Hepatic stellate cell (primary cell): Measurements from ENCODE around the gene BCHE.
"Not testable (repeated sequence)": the region's sequence is repeated elsewhere in the genome, so short reads cannot be mapped to it uniquely, and the experiment has no call there.

ENCODE experiments used
- DNase-seq: peaks from one replicate; pipeline ENCODE4 v3.0.0; 2011; ENCODE audit warnings: low spot score

The BCHE gene

GRCh38 chr3:165816209-165816608 is 21.0 kb downstream of the BCHE start:
- DNase-seq, result no peak

GRCh38 chr3:165815682-165816081 is 21.5 kb downstream of the BCHE start:
- DNase-seq, result no peak

- DNase-seq, result no peak
Observed at GRCh38 chr3:165814380-165814779, 22.8 kb downstream of the BCHE start.

- not testable (repeated sequence) for DNase-seq
Observed at GRCh38 chr3:165807937-165808336, 29.3 kb downstream of the BCHE start.

- DNase-seq, result no peak
Observed at GRCh38 chr3:165805946-165806561, 31.2 kb downstream of the BCHE start.

GRCh38 chr3:165803471-165803870 is 33.8 kb downstream of the BCHE start:
- DNase-seq, result no peak

GRCh38 chr3:165800970-165801369 is 36.3 kb downstream of the BCHE start:
- DNase-seq, result no peak

GRCh38 chr3:165799026-165799425 is 38.2 kb downstream of the BCHE start:
- no peak for DNase-seq

GRCh38 chr3:165797551-165797950 is 39.7 kb downstream of the BCHE start:
- DNase-seq, result no peak

- DNase-seq, result no peak
Observed at GRCh38 chr3:165796701-165797100, 40.5 kb downstream of the BCHE start.

GRCh38 chr3:165788531-165788930 is 48.7 kb downstream of the BCHE start:
- no peak for DNase-seq

GRCh38 chr3:165786013-165786412 is 51.2 kb downstream of the BCHE start:
- no peak for DNase-seq

GRCh38 chr3:165784337-165784736 is 52.9 kb downstream of the BCHE start:
- no peak for DNase-seq

GRCh38 chr3:165783383-165783782 is 53.8 kb downstream of the BCHE start:
- no peak for DNase-seq

- no peak for DNase-seq
Observed at GRCh38 chr3:165778891-165779290, 58.3 kb downstream of the BCHE start.

- DNase-seq, result no peak
Observed at GRCh38 chr3:165778456-165778855, 58.8 kb downstream of the BCHE start.

GRCh38 chr3:165775824-165776223 is 61.4 kb downstream of the BCHE start:
- no peak for DNase-seq

- no peak for DNase-seq
Observed at GRCh38 chr3:165770781-165771180, 66.4 kb downstream of the BCHE start.

- no peak for DNase-seq
Observed at GRCh38 chr3:165768680-165769079, 68.5 kb downstream of the BCHE start.

GRCh38 chr3:165759041-165759440 is 78.2 kb downstream of the BCHE start:
- no peak for DNase-seq

GRCh38 chr3:165755571-165755970 is 81.7 kb downstream of the BCHE start:
- no peak for DNase-seq

- no peak for DNase-seq
Observed at GRCh38 chr3:165754219-165755007, 82.8 kb downstream of the BCHE start.

GRCh38 chr3:165753560-165753959 is 83.7 kb downstream of the BCHE start:
- DNase-seq, result no peak

- DNase-seq, result no peak
Observed at GRCh38 chr3:165751637-165752036, 85.6 kb downstream of the BCHE start.
